HCEC 1CT (cell line): ENCODE data around the gene RUVBL2.
"Not testable (repeated sequence)": the region's sequence is repeated elsewhere in the genome, so short reads cannot be mapped to it uniquely, and the experiment has no call there.

ENCODE experiments used
- DNase-seq: peaks from one replicate; pipeline ENCODE4 v3.0.0-alpha.2; 2017

The RUVBL2 gene

DNA sequence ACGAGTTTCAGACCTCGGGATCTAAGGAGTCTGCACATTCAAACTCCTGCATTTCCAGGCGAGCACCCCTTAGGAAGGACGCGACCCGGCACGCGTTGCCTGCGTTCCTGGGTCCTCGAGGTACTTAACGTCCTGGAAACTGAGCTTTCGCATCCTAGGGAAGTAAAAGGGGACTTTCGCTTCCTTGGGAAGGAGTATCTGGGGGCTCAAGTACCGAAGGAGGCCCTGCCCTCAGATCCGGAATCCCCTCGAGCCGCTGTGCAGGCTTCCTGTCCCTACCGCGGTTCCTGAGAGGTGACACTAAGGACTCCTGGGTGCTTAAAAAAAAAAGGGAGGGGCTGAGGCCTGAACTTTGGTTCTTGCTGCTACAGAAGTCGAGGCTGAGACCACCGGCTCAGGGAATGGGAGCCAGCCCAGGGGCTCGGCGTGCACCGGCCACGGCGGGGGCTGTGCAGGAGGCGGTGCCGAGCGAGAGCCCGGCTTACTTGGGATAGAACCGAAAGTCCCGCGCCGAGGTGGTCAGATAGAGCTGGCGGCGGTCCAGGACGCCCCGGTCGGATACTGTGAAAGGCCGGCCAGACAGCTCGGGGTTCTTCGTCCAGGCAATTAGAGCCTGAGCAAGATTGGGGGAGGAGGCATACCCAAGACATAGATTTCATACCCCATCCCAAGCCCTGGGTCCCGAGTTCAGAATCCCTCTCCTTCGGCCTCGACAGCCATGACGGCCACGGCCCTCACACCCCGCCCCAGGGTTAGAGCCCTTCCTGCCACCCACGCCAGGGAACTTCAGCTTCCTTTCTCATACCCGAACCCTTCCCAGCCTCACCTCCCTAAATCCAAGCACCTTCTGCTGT, 24.9 kb downstream of the RUVBL2 start:
- DNase-seq, result not testable (repeated sequence)

DNA sequence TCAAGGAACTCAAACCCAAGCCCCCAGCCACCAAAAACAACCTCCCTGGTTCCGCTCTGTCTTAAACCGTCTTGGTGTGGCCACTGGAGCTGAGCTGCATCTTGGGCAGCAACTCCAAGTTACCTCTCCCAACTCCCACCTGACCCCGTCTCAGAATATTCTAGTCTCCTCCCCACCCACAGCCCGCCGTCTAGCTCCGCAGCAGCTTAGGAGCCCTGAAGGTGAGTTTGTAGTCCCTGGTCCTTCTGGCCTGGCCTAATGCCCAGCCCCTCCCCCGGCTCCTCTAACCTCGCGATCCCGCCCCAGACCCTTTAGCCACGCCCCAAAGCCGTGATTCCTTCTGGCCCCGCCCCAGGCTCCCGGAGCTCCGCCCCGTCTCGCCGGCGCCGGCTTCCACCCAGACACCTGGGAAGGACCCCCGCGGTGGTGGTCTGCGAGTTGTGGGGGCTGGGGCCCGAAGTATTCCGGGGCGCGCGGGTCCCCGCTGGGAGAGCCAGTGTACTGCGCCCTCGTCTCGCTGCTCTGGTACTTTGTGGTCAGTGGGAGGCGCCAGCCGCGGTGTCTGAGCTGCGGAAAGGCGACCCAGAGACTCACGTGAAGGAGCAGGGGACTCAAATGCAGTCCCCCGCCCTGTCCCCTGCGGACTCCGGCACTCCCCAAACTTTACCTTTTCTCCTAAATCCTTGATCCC, 25.7 kb downstream of the RUVBL2 start:
- DNase-seq, result peak; percentile 52

DNA sequence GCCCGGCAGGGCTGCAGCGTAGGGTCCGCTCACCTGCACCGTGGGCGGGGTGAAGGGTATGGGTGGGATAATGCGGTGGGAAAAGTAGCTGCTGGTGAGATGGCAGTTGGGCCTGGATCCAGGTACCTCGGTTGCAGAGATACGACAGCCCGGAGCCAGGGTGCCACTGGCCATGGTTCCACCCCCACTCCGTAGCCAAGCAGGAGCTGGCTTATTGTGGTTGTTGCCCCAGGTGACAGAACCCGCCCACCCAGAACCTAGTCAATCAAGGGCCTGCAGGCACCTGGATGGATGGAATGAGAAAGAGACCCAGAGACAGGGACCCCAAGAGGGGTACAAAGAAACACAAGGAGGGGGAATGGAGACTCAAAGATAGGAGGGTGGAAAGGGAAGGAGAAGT, 26.7 kb downstream of the RUVBL2 start:
- no peak for DNase-seq

DNA sequence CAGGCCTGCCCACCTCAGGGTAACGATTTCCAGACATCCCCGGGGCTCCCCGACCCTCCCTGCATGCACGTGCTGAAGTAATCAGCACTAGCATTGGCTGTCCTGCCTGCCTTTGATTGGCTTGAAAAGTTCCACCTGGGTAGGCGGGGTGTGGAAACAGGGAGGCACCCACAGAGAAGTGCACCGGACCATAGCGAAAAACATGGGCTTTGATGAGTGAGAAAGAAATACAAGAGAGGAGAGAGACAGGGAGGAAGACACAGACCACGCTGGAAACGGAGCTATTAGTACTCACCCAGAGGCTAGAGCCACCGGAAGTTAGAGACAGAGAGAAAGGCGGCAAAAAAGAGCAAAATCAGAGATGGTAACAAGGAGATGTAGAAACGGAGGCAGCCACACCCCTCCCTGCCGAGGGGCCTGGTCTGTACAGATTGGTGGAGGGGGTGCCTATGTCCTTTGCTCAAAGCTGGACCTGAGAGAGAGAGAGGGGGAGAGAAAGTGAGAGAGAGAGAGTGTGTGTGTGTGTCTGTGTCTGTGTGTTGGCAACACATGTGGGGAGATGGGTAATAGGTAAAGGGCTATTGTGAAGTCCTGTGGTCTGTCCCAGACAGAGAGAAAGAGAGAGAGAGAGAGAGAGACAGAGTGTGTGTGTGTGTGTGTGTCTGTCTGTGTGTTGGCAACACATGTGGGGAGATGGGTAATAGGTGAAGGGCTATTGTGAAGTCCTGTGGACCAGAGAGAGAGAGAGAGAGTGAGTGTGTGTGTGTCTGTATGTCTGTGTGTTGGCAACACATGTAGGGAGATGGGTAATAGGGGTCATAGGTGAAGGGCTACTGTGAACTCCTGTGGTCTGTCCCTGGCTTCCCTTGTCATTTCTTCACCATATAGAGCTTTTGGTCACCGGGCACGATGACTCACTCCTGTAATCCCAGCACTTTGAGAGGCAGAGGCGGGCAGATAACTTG, 27.5 kb downstream of the RUVBL2 start:
- peak; percentile 56 for DNase-seq

DNA sequence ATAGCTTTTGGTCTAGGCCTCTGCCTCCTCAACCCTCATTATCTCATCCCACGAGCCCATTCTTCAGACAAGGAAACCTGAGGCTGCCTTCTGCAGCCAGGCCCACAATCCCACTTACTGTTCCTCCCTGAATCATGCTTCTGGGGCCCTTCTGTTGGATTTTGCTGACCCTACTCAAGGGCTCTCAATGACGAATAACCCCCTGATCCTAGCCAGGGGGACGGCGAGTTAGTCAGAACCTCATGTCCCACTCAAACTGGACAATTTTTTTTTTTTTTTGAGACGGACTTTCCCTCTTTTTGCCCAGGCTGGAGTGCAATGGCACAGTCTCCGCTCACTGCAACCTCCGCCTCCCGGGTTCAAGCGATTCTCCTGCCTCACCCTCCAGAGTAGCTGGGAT, 28.4 kb downstream of the RUVBL2 start:
- no peak for DNase-seq

DNA sequence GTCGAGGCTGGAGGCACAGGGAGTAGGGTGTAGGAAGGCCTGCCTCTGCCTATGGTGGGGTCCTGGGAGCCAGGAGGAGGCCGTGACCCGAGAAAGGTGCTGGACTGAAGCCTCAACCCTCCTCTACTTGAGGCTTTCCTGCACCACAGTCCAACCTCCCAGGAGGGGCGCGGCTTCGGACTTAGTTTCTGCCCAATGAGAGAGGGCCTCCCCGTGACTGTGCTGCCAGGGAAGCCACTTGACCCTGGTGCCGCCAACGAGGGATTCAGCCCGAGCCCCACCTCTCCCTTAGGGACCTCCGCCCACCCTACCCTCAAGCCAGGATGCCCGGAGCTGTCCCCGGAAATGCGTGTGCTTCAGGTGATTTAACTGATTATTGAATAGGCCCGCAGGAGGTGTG, 30.5 kb downstream of the RUVBL2 start, which contains the start of gene CGB3:
CGB3 (minus strand) TSS at position 101 of the 400 bp plus-strand sequence. CDS start 362 bp downstream, outside the sequence.
- DNase-seq, result not testable (repeated sequence)

DNA sequence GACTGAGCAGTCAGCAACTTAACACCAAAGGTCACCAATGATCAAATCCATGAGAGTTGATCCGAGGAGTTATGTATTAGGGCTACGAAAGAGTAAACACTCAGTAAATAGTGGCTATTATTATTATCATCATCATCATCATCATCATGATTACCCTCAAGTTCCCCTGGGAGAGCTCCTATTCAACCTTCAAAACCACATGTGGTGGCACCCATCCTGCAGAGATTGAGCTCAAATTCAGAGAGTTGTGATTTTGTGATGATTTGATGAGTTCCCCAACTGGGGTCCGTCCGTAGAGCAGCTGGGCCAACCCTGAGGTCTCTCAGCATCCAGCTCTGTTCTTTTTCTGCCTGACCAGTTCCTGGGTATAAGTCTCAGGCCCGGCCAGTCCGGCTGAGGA, 31.4 kb downstream of the RUVBL2 start:
- not testable (repeated sequence) for DNase-seq

DNA sequence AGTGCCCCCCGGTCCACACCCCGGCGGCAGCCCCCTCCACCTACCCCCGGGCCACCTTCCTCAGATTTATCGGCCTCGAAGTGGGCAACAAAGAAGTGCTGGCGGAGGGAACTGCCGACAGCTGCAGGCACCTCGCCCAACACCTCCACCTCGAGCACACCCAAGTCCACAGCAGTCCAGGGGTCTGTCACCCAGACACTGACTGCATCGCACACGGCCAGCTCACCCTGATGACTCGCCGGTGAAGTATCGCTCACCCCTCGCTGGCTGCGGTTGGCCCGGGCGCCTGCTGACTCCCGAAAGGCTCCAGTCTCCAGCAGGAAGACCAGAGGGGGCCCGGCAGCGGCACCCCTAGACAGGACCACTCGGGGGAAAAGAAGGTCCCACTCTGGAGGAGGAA, 31.9 kb downstream of the RUVBL2 start:
- DNase-seq, result not testable (repeated sequence)

DNA sequence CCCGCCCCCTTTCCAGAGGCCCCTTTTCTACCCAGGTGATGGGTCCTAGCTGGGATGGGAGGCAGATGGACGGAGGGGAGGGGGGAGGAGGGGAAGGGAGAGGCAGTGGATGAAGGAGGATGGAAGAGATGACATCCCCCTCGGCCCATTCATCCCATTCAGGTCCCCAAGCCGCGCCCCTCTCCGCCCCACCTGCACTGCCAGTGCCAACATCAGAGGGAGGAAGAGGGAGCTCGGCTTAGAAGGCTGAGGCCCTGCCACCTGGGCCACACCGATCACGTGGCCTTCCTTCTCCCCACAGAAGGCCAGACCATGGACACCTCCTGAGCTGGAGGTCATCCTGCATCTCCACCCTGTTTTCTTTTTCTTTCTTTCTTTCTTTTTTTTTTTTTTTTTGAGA, 35.0 kb downstream of the RUVBL2 start:
- not testable (repeated sequence) for DNase-seq

DNA sequence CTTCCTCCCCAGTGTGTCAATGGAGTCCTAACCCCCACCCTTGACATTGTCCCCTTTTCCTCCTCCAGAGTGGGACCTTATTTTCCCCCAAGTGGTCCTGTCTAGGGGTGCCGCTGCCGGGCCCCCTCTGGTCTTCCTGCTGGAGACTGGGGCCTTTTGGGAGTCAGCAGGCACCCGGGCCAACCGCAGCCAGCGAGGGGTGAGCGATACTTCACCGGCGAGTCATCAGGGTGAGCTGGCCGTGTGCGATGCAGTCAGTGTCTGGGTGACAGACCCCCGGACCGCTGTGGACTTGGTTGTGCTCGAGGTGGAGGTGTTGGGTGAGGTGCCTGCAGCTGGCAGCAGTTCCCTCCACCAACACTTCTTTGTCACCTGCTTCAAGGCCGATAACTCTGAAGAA, 36.1 kb downstream of the RUVBL2 start:
- not testable (repeated sequence) for DNase-seq

DNA sequence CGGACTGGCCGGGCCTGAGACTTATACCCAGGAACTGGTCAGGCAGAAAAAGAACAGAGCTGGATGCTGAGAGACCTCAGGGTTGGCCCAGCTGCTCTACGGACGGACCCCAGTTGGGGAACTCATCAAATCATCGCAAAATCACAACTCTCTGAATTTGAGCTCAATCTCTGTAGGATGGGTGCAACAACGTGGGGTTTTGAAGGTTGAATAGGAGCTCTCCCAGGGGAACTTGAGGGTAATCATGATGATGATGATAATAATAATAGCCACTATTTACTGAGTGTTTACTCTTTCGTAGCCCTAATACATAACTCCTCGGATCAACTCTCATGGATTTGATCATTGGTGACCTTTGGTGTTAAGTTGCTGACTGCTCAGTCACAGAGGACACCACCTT, 36.6 kb downstream of the RUVBL2 start:
- DNase-seq, result not testable (repeated sequence)

DNA sequence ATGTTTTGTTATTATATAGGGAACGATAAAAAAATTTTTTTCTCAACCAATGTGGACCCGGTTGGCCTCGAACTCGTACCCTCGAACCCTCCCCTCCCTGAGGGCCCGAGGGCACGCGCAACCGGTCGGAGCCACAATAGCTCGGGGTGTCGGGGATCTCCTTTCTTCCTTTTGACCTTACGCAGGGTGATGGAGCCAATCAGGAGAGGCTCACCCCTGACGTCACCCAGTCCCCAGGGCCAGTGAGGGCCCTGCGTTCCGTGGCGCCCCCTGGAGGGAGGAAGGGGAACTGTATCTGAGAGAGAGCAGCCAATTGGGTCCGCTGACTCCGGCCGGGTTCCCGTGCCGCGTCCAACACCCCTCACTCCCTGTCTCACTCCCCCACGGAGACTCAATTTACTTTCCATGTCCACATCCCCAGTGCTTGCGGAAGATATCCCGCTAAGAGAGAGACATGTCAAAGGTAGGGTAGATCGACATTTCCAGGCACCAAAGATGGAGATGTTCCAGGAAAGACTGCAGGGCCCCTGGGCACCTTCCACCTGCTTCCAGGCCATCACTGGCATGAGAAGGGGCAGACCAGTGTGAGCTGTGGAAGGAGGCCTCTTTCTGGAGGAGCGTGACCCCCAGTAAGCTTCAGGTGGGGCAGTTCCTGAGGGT, 38.1 kb downstream of the RUVBL2 start, which contains the start of gene CGB2:
CGB2 (plus strand) TSS at position 249 of the 660 bp plus-strand sequence; CDS start at position 455, 206 bp downstream.
- DNase-seq, result not testable (repeated sequence)

DNA sequence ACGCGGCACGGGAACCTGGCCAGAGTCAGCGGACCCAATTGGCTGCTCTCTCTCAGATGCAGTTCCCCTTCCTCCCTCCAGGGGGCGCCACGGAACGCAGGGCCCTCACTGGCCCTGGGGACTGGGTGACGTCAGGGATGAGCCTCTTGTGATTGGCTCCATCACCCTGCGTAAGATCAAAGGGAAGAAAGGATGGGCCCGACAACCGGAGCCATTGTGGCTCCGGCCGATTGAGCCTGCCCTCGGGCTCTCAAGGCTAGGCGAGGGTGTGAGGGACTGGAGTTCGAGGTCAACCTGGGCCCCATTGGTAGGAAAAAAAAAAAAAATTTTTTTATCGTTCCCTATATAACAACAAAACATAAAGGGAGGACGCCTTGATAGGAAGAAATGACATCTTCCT, 43.1 kb downstream of the RUVBL2 start, which contains the start of gene CGB1:
CGB1 (minus strand) TSS at position 81 of the 400 bp plus-strand sequence. CDS start 184 bp downstream, outside the sequence.
- DNase-seq, result not testable (repeated sequence)

DNA sequence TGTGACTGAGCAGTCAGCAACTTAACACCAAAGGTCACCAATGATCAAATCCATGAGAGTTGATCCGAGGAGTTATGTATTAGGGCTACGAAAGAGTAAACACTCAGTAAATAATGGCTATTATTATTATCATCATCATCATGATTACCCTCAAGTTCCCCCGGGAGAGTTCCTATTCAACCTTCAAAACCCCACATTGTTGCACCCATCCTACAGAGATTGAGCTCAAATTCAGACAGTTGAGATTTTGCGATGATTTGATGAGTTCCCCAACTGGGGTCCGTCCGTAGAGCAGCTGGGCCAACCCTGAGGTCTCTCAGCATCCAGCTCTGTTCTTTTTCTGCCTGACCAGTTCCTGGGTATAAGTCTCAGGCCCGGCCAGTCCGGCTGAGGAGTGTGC, 44.4 kb downstream of the RUVBL2 start:
- DNase-seq, result not testable (repeated sequence)

DNA sequence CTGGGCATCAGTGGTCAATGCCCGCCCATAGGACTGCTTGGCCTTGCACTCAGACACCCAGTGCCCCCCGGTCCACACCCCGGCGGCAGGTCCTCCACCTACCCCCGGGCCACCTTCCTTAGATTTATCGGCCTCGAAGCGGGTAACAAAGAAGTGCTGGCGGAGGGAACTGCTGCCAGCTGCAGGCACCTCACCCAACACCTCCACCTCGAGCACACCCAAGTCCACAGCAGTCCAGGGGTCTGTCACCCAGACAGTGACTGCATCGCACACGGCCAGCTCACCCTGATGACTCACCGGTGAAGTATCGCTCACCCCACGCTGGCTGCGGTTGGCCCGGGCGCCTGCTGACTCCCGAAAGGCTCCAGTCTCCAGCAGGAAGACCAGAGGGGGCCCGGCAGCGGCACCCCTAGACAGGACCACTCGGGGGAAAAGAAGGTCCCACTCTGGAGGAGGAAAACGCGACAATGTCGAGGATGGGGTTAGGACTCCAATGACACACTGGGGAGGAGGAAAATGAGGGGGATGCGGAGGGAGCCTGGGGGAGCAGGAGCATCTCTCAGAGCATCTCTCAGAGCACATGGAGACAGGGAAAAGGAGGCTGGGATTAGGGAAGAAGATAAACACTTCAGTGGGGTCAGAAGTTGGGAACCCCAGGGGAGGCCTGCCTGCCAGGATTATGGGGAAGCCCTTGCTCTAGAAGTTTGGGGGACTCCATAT, 45.0 kb downstream of the RUVBL2 start:
- DNase-seq, result peak; percentile 65

DNA sequence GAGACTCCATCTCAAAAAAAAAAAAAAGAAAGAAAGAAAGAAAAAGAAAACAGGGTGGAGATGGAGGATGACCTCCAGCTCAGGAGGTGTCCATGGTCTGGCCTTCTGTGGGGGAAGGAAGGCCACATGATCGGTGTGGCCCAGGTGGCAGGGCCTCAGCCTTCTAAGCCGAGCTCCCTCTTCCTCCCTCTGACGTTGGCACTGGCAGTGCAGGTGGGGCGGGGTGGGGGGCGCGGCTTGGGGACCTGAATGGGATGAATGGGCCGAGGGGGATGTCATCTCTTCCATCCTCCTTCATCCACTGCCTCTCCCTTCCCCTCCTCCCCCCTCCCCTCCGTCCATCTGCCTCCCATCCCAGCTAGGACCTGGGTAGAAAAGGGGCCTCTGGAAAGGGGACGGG, 46.0 kb downstream of the RUVBL2 start:
- DNase-seq, result not testable (repeated sequence)

DNA sequence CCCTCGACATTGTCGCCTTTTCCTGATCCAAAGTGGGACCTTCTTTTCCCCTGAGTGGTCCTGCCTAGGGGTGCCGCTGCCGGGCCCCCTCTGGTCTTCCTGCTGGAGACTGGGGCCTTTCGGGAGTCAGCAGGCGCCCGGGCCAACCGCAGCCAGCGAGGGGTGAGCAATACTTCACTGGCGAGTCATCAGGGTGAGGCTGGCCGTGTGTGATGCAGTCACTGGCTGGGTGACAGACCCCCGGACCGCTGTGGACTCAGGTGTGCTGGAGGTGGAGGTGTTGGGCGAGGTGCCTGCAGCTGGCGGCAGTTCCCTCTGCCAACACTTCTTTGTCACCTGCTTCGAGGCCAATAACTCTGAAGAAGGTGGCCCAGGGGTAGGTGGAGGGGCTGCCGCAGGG, 48.5 kb downstream of the RUVBL2 start:
- DNase-seq, result no peak

DNA sequence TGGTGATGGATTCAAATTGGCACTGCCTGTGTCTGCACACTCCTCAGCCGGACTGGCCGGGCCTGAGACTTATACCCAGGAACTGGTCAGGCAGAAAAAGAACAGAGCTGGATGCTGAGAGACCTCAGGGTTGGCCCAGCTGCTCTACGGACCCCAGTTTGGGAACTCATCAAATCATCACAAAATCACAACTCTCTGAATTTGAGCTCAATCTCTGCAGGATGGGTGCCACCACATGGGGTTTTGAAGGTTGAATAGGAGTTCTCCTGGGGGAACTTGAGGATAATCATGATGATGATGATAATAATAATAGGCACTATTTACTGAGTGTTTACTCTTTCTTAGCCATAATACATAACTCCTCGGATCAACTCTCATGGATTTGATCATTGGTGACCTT, 49.0 kb downstream of the RUVBL2 start:
- DNase-seq, result not testable (repeated sequence)

DNA sequence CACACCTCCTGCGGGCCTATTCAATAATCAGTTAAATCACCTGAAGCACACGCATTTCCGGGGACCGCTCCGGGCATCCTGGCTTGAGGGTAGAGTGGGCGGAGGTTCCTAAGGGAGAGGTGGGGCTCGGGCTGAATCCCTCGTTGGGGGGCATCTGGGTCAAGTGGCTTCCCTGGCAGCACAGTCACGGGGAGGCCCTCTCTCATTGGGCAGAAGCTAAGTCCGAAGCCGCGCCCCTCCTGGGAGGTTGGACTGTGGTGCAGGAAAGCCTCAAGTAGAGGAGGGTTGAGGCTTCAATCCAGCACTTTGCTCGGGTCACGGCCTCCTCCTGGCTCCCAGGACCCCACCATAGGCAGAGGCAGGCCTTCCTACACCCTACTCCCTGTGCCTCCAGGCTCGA, 49.9 kb downstream of the RUVBL2 start, which contains the start of gene CGB5:
CGB5 (plus strand) TSS at position 301 of the 400 bp plus-strand sequence. CDS start 362 bp downstream, outside the sequence.
- not testable (repeated sequence) for DNase-seq

DNA sequence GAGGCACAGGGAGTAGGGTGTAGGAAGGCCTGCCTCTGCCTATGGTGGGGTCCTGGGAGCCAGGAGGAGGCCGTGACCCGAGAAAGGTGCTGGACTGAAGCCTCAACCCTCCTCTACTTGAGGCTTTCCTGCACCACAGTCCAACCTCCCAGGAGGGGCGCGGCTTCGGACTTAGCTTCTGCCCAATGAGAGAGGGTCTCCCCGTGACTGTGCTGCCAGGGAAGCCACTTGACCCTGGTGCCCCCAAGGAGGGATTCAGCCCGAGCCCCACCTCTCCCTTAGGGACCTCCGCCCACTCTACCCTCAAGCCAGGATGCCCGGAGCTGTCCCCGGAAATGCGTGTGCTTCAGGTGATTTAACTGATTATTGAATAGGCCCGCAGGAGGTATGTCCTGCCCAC, 55.3 kb downstream of the RUVBL2 start, which contains the start of gene CGB8:
CGB8 (minus strand) TSS at position 101 of the 400 bp plus-strand sequence. CDS start 372 bp downstream, outside the sequence.
- not testable (repeated sequence) for DNase-seq

DNA sequence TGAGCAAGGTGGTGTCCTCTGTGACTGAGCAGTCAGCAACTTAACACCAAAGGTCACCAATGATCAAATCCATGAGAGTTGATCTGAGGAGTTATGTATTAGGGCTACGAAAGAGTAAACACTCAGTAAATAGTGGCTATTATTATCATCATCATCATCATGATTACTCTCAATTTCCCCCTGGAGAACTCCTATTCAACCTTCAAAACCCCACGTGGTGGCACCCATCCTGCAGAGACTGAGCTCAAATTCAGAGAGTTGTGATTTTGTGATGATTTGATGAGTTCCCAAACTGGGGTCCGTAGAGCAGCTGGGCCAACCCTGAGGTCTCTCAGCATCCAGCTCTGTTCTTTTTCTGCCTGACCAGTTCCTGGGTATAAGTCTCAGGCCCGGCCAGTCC, 56.1 kb downstream of the RUVBL2 start:
- not testable (repeated sequence) for DNase-seq
